NCI-H2107 treated with DMSO at 0.1 percent for 48 hours (cell line): ENCODE results near the gene THAP7.
"Not testable (repeated sequence)": the region's sequence is repeated elsewhere in the genome, so short reads cannot be mapped to it uniquely, and the experiment has no call there.

Experiments used
- DNase-seq: peaks from one replicate; lab custom pipeline; 2025; ENCODE audit not compliant: unreplicated experiment; lab: John Stamatoyannopoulos, UW

The THAP7 gene

DNA sequence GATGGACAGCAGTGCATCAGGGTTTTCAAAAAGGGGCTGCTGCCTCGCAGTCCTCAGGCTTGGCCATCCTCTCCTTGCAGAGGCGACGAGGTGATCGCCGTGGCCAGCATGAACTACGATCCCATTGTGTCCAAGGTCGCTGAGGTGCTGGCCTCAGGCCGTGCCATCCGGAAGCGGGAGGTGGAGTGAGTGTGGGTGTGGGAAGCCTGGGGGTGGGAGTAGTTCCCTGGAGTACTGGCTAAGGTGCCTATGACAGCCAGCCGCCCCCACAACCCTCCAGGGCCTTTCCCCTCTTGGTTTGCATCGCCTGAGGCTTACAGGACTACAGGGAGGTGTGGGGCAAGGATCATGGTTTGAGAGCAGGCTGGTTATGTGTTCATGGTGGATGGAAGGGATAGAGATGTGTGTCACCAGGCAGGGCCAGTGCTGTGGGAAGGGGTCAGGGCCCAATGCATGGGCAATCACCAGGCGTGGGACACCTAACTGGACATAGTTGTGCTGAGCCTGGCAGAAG lies 21.9 kb downstream of the THAP7 start:
- DNase-seq: no peak

DNA sequence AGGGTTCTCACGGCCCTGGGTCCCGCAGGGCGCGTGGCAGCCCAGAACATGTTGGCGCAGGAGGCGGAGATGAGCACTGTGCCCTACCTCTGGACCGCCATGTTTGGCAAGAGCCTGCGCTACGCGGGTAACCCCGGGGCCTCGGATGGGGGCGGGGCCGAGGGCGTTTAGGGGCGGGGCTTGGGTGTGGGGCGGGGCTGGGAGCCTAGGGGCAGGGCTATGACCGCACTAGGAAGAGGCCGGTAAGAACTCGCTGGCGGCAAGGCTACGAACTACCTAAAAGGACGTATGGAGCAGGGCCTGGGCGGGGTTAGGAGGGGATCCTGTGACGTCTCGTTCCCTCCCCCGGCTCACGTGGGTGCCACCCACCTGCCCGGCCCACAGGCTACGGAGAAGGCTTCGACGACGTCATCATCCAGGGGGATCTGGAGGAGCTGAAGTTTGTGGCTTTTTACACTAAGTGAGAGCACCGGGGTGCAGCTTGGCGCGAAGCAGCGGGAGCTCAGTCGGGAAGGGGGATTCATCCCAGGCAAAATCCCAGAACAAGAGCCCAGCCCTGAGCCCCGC lies 22.6 kb downstream of the THAP7 start:
- DNase-seq: no peak

DNA sequence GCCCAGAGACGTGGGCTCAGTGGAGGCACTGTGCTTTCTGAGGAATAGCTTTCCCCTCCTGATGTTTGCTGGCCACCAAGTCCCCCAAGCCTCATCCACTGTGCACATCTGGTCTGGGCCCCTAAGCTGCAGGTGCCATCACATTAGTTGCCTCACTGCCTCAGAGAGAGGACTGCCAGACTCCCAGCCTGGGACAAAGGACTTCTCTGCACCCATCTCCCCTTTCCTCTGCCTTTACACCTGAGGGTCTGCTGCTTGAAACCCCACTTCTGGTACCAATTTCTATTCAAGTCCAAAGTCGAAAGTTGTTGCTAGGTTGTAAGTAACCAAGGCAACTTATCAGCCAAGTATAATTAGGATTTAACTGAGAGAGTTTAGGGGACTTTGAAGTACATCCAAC lies 23.5 kb downstream of the THAP7 start:
- no peak for DNase-seq

DNA sequence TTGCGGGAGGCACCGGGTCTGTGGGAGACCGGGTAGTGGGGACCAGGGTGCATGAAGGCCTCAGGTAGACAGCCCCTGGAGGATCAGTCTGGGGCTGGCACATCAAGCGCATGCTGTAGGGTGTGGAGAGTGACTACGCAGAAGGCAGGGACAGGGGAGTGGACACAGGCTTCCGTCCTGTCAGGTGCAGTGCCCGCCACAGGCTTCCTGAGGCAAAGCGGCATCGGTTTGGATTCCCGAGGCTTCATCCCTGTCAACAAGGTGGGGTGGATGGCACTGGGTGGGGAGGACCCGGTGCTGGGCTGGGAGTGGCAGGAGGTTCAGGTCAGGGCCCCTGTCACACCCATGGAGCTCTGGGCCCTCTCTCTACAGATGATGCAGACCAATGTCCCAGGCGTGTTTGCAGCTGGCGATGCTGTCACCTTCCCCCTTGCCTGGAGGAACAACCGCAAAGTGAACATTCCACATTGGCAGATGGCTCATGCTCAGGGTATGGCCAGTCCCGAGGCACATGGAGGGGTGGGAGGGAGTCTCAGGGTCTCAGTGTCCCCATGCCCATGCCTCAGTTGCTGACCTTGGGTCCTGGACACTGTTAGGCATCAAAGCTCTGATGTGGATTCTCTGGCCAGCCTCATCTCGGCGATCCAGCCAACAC lies 24.3 kb downstream of the THAP7 start:
- no peak for DNase-seq

DNA sequence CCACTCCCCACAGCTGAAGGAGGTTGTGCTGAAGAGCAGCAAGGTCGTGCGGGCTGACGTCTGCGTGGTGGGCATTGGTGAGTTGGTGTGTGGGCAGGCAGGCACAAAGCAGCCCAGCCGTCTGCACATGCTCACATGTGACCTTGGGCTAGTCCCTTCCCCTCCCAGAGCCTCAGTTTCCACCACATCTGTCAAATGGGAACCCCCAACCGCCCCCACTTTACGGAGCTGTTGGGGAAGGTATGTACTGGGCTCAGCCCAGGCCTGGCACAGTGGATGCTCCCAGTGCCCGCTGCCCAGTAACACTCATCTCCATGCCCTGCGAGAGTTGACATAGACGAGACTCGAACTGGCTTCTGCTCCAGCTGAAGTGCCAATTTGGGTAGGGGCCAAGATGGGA lies 24.9 kb downstream of the THAP7 start:
- DNase-seq: no peak

DNA sequence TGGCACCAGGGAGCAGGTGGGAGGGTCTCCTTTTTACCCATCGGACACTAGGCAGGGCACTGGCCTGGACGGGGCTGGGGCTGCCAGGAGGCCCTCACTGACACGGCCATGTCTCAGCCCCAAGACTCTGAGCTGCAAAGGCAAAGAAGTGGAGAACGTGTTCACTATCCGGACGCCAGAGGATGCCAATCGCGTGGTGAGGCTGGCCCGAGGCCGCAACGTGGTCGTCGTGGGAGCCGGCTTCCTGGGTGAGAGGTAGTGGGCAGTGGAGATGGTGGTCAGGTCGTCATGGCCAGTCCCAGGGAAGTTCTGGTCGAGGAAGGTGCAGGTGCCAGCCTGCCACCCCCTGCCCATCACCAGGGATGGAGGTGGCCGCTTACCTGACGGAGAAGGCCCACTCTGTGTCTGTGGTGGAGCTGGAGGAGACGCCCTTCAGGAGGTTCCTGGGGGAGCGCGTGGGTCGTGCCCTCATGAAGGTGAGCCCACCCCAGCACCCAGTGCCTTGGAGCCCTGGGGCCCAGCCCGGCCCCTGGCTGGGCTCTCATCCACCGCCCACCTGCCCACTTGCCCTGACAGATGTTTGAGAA lies 25.5 kb downstream of the THAP7 start:
- DNase-seq: no peak

DNA sequence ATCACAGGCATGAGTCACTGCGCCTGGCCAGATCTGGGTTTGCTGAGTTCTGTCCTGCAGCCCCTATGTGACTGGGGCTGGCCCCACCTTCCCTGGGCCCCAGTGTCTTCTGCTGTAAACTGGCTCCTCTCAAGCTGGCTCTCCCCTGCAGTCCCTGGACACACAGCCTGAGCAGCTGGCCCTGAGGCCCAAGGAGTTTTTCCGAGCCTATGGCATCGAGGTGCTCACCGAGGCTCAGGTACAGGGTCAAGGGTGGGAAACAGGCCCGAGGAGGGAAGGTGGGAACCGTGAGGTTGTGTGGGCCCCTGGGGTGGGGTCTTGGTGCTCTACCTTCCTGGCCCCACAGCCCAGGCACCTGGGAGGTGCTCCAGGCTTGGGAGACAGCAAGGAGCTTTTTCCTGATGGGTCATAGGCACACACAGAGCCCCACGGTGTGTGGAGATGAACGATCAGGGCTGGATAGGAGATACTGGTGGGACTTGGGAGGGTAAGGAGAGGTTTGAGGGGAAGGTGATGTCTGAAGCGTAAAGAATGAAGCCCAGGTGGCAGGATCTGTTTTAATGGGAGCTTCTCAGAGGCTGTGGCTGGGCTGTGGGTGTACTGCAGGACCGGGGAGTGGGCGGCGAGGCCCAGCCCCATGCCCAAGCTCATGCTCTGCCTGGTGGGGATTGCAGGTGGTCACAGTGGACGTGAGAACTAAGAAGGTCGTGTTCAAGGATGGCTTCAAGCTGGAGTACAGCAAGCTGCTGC lies 26.2 kb downstream of the THAP7 start:
- no peak for DNase-seq

DNA sequence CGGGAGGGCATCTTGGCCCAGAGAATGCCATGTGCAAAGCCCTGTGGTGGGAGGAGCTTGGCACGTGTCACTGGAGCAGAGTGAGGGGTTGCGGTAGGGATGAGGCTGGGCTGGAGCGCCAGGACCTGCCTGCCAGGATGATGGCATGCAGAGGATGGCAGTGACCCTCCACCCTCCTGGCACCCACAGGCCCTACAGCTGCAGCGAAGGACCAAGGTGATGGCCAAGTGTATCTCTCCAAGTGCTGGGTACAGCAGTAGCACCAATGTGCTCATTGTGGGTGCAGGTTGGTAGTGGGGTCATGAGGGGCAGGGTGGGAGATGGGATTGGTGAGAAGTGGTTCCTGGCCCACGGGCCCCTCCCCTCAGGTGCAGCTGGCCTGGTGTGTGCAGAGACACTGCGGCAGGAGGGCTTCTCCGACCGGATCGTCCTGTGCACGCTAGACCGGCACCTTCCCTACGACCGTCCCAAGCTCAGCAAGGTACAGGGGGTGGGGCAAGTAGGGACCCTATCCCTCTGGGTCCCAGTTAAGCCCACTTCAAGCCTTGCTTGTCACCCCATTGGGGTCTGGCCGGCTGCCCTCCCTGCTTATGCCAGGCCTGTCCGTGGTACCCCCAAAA lies 27.5 kb downstream of the THAP7 start:
- no peak for DNase-seq

DNA sequence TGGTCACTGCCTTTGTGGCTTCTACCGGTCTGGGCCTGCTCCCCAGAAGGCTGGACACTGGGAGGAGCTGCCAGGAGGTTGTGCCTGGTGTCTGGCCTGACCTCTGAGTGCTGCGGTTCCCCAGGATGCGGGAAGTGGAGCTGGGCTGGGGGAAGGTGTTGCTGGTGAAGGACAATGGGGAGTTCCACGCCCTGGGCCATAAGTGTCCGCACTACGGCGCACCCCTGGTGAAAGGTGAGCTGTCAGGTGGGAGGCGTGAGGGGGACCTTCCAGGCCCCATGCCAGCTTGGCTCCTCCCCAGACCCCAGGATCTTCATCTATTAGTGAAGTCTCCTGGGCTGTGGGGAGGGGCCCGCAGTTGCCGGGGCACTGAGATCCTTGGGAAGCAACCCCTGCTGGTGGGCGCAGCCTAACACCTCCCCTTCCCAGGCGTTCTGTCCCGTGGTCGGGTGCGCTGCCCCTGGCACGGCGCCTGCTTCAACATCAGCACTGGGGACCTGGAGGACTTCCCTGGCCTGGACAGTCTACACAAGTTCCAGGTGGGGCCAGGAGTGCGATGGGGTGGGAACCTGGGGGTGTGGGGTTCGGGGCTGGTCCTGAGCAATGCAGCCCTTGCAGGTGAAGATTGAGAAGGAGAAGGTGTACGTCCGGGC lies 28.2 kb downstream of the THAP7 start:
- no peak for DNase-seq

DNA sequence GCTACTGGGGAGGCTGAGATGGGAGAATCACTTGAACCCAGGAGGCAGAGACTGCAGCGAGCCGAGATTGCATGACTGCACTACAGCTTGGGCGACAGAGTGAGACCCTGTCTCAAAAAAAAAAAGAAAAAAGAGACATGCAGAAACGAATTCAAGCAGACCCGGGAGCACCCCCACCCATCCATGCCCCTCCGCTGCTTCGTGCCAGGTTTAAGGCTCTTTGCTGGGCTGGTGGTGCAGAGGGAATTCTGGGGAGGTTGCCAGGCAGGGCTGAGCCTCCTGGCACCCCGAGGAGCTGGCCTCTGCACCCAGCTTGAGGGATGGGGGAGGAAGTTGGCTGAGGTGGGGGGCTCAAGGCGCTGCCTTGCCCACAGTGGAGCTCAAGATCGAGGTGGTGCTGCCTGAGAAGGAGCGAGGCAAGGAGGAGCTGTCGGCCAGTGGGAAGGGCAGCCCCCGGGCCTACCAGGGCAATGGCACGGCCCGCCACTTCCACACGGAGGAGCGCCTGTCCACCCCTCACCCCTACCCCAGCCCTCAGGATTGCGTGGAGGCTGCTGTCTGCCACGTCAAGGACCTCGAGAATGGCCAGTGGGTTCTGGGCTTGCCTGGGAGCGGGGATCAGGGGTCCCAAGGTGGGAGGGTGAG lies 28.9 kb downstream of the THAP7 start:
- no peak for DNase-seq

DNA sequence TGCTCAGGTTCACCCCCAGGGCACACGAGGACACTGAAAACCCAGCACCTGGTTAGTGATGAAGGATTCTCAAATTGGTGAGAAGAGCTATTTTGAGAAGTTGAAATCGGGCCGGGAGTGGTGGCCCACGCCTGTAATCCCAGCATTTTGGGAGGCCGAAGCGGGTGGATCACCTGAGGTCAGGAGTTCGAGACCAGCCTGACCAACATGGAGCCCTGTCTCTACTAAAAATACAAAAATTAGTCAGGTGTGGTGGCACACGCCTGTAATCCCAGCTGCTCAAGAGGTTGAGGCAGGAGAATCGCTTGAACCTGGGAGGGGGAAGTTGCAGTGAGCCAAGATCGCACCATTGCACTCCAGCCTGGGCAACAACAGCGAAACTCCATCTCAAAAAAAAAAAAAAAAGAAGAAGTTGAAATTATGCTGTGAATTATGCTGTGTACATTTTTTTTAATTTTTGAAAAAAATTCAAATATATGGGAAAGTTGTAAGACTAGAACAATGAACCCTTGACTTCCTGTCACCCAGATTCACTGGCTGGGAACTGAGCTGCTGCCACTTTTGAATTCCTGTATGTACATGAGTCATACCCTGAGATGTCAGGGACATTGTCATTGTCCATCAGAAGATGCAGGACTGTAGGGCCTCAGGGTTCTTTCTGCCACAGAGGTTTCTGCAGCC lies 29.8 kb downstream of the THAP7 start:
- DNase-seq: not testable (repeated sequence)

DNA sequence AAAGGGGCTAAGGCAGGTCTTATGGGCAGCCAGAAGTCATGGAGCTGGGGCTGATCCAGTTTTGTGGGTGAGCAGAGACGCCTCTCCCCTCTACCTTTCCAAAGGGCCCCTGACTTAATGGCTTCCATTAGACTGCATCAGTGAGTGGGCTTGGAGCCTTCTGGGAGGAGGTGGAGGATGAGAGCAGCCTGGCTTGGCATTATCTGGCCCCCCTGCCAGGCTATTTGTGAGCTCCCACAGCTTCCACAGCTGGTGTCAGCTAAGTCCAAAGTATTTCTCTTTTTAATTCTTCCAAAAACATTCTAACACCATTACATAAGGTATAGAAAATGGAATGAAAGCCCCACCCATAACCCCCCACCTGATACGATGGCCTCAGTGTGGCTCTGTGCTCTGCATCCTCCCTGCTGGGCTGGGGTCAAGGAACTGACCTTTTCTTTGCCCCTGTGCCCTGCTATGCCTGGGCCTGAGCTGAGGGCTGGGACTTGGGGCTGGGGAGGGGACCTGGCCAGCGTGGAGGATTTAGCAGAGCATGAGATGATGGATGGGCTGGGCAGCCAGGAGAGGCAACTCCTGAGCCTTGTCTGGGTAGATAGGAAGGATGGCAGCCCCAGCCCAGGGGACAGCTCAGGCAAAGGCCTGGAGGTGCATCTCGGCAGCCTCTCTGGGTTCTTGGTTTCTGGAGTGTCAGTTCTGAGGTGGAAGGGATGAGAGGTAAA lies 30.8 kb downstream of the THAP7 start:
- DNase-seq: no peak

DNA sequence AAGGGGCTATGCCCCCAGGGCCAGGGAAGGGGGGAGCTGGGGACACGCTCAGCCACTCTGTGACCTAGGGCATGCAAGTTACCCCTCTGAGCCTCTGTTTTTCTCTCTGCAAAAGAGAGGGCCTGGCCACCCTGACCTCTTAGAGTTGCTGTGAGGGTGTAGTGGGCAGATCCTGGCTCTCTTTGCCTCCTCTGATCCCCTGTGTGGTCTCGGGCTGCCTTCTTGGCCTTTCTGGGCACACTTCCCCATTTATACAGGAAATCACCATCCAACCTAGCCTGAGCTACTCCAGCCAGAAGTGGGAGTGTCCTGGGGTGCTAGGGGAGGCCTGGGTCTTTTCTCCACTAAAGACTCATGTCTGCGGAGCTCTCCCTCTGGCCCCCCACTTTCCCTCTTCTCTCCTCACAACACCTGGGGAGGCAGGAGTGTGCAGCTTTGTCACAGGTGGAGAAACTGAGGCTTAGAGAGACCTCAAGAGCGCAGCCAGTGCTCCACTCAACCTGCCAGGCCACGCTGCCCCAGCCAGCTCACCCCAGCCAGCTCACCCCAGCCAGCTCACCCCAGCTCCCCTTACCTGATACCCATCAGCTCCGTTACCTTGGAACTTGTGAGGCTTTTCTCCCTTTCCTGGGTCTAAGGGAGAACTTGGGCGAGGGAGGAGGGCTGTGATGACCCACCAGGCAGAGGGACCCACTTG lies 33.5 kb downstream of the THAP7 start:
- DNase-seq: no peak

DNA sequence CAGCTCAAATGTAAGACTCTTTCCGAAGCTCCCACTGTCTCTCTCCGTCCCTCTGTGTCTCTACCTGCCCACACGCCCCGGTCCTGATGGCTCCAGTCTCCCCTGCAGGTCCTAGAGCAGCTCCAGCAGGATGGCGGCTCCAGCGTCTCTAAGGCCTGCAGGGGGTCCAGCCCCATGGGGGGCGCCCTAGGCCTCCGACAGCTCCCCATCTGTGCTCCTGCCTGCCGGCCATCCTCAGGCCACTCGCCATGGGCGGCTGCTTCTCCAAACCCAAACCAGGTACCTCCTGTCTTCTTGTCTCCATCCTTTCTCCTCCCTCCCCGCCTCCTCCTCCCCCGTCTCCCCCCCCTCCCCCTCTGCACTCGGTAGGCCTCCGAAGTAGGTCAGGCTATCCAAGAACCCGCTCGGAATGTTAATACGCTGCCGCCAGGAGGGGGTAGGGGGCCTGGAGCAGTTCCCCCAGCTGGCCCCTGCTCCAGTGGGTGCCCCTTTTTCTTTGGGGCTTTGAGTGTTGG lies 34.2 kb downstream of the THAP7 start:
- no peak for DNase-seq

DNA sequence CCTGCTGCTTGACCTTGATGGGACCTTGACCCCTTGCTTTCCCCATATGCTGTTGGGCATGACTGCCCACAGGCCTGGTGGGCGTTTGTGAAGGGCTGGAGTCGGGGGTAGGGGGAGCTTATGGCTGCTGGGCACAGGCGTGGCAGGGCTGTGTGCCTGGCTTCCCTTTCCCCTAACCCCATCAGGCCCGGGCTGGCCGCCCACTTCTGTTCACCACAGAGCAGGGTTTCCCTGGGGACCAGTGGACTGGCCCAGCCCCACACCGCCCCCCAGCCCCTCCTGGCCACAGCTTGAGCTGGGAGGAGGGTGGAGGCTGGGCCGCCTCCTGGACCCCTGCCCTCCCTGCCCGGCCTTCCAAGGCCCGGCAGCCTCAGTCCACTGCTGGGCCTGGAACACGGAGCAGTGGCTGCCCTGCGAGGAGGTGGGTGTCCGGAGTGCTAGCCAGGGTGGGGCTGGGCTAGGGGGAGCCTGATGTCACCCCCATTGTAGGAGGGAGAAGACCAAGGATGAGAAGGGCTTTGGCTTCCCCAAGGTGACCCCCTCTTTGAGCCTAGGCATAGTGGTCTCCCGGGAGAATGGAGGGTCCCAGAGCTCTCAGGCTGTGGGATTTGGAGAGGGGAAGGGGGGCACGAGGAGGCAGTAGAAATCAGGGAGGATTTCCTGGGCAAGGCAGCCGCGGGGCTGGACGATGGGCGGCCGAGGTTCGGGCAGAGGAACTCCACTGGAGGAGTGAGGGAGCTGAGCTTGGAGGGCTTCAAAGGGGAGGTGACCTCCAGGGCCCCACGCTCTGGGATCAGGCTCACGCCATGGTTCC lies 34.8 kb downstream of the THAP7 start, which contains the start of gene AIFM3:
TSS of gene AIFM3 (plus strand) at position 373 of the 814 bp plus-strand sequence. CDS start 690 bp downstream, outside the sequence.
- DNase-seq: no peak

DNA sequence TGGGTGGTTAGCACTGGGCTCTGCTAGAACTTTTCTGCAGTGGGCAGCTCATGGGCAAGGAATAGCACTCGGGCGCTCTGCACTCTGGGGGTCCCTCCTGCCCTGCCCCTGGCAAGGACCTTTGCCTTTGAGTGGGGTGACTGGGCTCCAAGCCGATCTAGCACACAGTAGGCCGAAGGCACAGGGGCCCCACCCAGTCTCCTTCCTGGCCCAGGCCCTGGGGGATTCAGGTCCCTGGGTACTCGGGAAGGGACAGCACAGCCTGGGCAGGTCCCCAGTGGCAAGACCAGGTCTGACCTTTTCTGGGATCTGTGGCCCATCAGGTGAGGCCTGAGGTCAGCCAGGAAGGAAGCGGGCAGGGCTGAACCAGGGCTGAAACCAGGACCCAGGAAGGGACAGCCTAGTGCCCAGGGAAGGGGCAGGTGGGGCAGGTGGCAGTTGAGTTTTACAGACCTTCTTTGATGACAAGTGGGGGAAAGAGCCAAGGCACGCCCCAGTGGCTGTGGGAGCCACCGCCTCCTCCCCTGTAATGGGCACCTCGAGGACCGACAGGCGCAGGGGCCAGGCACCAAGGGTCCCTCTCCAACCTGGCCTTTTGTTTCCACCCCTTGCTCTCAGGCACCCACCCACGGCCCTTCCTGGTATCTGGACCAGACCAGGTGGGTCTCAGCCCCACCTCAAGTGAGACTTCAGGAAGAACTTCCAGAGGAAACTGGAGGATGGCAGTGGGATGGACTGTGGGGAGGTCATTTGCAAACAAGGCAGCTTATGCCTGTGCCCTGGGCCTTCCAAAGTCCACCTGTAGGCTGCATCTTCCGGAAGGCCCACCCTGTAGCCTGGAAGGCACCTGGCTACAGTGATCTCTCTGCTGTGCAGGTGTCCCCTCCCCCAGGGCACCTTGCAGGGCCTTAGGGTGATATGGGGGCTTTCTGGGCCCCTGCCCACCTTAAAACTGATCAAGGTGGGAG lies 35.7 kb downstream of the THAP7 start:
- no peak for DNase-seq
